GM19193 (cell line): Measurements from ENCODE around the gene EVPLL.

Experiments used
- POLR2A ChIP-seq: IDR thresholded peaks from 4 replicates; pipeline ENCODE4 v1.6.1; 2011; ENCODE audit not compliant: insufficient read depth, insufficient read length; ENCODE audit errors: extremely low read depth

The EVPLL gene

GRCh38 chr17:18370761-18371160, 6.8 kb upstream of the EVPLL start:
- TF ChIP-seq POLR2A: no peak

GRCh38 chr17:18371455-18371854, 6.1 kb upstream of the EVPLL start:
- no peak for TF ChIP-seq POLR2A

GRCh38 chr17:18374216-18374615, 3.4 kb upstream of the EVPLL start:
- no peak for TF ChIP-seq POLR2A

GRCh38 chr17:18378205-18378505, 577 bp downstream of the EVPLL start:
- TF ChIP-seq POLR2A: no peak

- TF ChIP-seq POLR2A: no peak
Observed at GRCh38 chr17:18379246-18380146, 1.9 kb downstream of the EVPLL start.

GRCh38 chr17:18380471-18381157, 3.0 kb downstream of the EVPLL start:
- TF ChIP-seq POLR2A: no peak

GRCh38 chr17:18381158-18381952, 3.8 kb downstream of the EVPLL start:
- no peak for TF ChIP-seq POLR2A

GRCh38 chr17:18381953-18382245, 4.3 kb downstream of the EVPLL start:
- TF ChIP-seq POLR2A: no peak

GRCh38 chr17:18382441-18383078, 5.0 kb downstream of the EVPLL start:
- no peak for TF ChIP-seq POLR2A
